H1 (cell line): ENCODE data around the gene MAPKAP1.

Source experiments
- CHD1 ChIP-seq: IDR thresholded peaks from 2 replicates; pipeline ENCODE4 v1.6.1; 2012; ENCODE audit warnings: low read depth, low read length, improper control_type of control experiment
- HDAC6 ChIP-seq: IDR thresholded peaks from one replicate; pipeline ENCODE4 v1.7.1; 2012; ENCODE audit warnings: low read depth, mild to moderate bottlenecking, inconsistent platforms, low read length, moderate library complexity
- POLR2A ChIP-seq, 2 experiments: IDR thresholded peaks; 1 replicate in 1 of 2; 2 replicates in 1 of 2; pipeline ENCODE4 v1.6.1; 2011; ENCODE audit warnings: low read depth in 2 of 2, low read length in 2 of 2, mild to moderate bottlenecking in 2 of 2; ENCODE audit errors: control extremely low read depth in 1 of 2
- SP1 ChIP-seq: IDR thresholded peaks from 2 replicates; pipeline ENCODE4 v1.6.1; 2011; ENCODE audit warnings: low read depth, low read length
- TAF1 ChIP-seq: IDR thresholded peaks from 2 replicates; pipeline ENCODE4 v1.6.1; 2011; ENCODE audit warnings: mild to moderate bottlenecking, low read depth, low read length
- YY1 ChIP-seq: IDR thresholded peaks from 2 replicates; pipeline ENCODE4 v1.6.1; 2011; ENCODE audit warnings: low read depth, mild to moderate bottlenecking, low read length
- TF ChIP-seq, protein P1 (sequence below): fragments of 300-600 bp; sonication (generic); IDR thresholded peaks from 2 replicates; pipeline ENCODE4 v1.7.1; 2012; ENCODE audit warnings: low read length, moderate library complexity, mild to moderate bottlenecking, inconsistent platforms; ENCODE audit not compliant: insufficient replicate concordance
- TF ChIP-seq, protein P2 (sequence below), 3 experiments: IDR thresholded peaks; 1 replicate in 2 of 3; 2 replicates in 1 of 3; pipeline versions ENCODE4 v1.5.1 to v1.6.1; 2011; ENCODE audit warnings: low read length in 3 of 3, mild to moderate bottlenecking in 3 of 3, inconsistent platforms in 2 of 3, low read depth in 1 of 3, moderate library complexity in 1 of 3; ENCODE audit not compliant: insufficient read depth in 1 of 3; ENCODE audit errors: control extremely low read depth in 1 of 3

DNA sequence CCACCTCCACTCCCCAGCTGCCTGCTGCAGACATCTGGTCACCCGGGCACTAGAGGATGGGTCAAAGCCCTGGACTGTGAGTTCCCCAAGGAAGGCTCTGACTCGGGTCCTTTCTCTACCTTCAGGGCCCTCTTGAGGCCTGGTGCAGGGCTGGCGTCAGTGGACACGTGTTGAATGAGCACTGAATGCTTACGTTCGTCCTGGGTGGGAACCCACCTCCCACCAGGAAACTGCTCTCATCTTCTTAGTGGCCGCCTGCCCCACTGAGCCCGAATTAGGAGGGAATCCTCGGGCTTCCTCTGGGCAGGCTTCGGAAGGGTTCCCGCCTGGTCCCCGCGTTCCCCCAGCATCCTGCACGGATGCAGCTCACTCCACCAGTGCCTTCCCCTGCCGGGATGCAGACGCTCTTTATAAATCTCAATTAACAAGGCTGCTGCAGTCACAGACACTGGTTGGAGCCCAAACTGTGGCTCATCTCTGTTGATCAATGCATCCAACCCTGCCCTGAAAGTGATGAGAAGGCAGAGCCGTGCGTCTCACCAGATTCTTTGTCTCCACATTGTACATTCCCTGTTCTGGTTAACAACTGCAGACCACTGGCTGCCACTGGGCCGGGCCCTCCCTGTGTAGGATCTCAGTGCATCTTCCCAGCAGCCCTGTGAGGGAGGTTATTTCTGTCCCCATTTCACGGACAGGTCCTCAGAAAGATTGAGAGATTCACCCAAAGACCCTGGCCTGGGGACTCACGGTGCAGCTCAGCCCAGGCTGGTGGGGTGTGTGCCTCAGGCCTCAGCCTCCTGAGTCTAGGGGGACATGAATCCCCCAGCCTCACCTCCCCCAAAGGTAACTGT, 276.6 kb downstream of the MAPKAP1 start:
- TF ChIP-seq SP1, result no peak
- TF ChIP-seq, protein P1, sequence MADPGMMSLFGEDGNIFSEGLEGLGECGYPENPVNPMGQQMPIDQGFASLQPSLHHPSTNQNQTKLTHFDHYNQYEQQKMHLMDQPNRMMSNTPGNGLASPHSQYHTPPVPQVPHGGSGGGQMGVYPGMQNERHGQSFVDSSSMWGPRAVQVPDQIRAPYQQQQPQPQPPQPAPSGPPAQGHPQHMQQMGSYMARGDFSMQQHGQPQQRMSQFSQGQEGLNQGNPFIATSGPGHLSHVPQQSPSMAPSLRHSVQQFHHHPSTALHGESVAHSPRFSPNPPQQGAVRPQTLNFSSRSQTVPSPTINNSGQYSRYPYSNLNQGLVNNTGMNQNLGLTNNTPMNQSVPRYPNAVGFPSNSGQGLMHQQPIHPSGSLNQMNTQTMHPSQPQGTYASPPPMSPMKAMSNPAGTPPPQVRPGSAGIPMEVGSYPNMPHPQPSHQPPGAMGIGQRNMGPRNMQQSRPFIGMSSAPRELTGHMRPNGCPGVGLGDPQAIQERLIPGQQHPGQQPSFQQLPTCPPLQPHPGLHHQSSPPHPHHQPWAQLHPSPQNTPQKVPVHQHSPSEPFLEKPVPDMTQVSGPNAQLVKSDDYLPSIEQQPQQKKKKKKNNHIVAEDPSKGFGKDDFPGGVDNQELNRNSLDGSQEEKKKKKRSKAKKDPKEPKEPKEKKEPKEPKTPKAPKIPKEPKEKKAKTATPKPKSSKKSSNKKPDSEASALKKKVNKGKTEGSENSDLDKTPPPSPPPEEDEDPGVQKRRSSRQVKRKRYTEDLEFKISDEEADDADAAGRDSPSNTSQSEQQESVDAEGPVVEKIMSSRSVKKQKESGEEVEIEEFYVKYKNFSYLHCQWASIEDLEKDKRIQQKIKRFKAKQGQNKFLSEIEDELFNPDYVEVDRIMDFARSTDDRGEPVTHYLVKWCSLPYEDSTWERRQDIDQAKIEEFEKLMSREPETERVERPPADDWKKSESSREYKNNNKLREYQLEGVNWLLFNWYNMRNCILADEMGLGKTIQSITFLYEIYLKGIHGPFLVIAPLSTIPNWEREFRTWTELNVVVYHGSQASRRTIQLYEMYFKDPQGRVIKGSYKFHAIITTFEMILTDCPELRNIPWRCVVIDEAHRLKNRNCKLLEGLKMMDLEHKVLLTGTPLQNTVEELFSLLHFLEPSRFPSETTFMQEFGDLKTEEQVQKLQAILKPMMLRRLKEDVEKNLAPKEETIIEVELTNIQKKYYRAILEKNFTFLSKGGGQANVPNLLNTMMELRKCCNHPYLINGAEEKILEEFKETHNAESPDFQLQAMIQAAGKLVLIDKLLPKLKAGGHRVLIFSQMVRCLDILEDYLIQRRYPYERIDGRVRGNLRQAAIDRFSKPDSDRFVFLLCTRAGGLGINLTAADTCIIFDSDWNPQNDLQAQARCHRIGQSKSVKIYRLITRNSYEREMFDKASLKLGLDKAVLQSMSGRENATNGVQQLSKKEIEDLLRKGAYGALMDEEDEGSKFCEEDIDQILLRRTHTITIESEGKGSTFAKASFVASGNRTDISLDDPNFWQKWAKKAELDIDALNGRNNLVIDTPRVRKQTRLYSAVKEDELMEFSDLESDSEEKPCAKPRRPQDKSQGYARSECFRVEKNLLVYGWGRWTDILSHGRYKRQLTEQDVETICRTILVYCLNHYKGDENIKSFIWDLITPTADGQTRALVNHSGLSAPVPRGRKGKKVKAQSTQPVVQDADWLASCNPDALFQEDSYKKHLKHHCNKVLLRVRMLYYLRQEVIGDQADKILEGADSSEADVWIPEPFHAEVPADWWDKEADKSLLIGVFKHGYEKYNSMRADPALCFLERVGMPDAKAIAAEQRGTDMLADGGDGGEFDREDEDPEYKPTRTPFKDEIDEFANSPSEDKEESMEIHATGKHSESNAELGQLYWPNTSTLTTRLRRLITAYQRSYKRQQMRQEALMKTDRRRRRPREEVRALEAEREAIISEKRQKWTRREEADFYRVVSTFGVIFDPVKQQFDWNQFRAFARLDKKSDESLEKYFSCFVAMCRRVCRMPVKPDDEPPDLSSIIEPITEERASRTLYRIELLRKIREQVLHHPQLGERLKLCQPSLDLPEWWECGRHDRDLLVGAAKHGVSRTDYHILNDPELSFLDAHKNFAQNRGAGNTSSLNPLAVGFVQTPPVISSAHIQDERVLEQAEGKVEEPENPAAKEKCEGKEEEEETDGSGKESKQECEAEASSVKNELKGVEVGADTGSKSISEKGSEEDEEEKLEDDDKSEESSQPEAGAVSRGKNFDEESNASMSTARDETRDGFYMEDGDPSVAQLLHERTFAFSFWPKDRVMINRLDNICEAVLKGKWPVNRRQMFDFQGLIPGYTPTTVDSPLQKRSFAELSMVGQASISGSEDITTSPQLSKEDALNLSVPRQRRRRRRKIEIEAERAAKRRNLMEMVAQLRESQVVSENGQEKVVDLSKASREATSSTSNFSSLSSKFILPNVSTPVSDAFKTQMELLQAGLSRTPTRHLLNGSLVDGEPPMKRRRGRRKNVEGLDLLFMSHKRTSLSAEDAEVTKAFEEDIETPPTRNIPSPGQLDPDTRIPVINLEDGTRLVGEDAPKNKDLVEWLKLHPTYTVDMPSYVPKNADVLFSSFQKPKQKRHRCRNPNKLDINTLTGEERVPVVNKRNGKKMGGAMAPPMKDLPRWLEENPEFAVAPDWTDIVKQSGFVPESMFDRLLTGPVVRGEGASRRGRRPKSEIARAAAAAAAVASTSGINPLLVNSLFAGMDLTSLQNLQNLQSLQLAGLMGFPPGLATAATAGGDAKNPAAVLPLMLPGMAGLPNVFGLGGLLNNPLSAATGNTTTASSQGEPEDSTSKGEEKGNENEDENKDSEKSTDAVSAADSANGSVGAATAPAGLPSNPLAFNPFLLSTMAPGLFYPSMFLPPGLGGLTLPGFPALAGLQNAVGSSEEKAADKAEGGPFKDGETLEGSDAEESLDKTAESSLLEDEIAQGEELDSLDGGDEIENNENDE, result no peak
- TF ChIP-seq, protein P2, sequence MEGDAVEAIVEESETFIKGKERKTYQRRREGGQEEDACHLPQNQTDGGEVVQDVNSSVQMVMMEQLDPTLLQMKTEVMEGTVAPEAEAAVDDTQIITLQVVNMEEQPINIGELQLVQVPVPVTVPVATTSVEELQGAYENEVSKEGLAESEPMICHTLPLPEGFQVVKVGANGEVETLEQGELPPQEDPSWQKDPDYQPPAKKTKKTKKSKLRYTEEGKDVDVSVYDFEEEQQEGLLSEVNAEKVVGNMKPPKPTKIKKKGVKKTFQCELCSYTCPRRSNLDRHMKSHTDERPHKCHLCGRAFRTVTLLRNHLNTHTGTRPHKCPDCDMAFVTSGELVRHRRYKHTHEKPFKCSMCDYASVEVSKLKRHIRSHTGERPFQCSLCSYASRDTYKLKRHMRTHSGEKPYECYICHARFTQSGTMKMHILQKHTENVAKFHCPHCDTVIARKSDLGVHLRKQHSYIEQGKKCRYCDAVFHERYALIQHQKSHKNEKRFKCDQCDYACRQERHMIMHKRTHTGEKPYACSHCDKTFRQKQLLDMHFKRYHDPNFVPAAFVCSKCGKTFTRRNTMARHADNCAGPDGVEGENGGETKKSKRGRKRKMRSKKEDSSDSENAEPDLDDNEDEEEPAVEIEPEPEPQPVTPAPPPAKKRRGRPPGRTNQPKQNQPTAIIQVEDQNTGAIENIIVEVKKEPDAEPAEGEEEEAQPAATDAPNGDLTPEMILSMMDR (IDR thresholded peaks at IDR 0.05; ENCODE audit: control extremely low read depth in 1 of 3, insufficient read depth in 1 of 3, low read depth in 1 of 3, low read length in 3 of 3), result no peak
- TF ChIP-seq HDAC6, result no peak
- TF ChIP-seq CHD1, result no peak
- no peak for TF ChIP-seq TAF1
- TF ChIP-seq POLR2A (IDR thresholded peaks at IDR 0.05; ENCODE audit: control extremely low read depth in 1 of 2, low read depth in 2 of 2, low read length in 2 of 2), result no peak
- no peak for TF ChIP-seq YY1
